Calu3 (cell line): ENCODE results near the gene NFATC1. TPM values are rescaled to one million over a fixed set of nuclear protein-coding genes. Genes with fewer than 3 reads are reported as not detected.

Experiments used
- BruUV-seq: library from RNA; stranded (reverse); fragments of 400-500 nt; replicated peaks from 2 replicates; lab custom pipeline; 2021; lab: Mats Ljungman, UMichigan
- CTCF ChIA-PET: fragments of 300-600 bp; sonication (Branson Sonifier 250); formaldehyde crosslinking; loops from one replicate; lab custom pipeline; 2022; ENCODE audit warnings: antibody characterized with exemption; lab: Charles Lee
- DNase-seq: peaks from one replicate; pipeline ENCODE4 v3.0.0; 2022
- H3K27ac Mint-ChIP-seq: one replicate; pipeline ENCODE4 v1.8.0; 2022; ENCODE audit warnings: mixed read lengths; ENCODE audit not compliant: unreplicated experiment
- H3K27me3 Mint-ChIP-seq: one replicate; pipeline ENCODE4 v1.8.0; 2022; ENCODE audit warnings: mixed read lengths; ENCODE audit not compliant: unreplicated experiment
- H3K36me3 Mint-ChIP-seq: one replicate; pipeline ENCODE4 v1.8.0; 2022; ENCODE audit warnings: mild to moderate bottlenecking, moderate library complexity, mixed read lengths; ENCODE audit not compliant: insufficient read depth, unreplicated experiment
- H3K4me1 Mint-ChIP-seq: one replicate; pipeline ENCODE4 v1.8.0; 2022; ENCODE audit warnings: mild to moderate bottlenecking, low read depth, mixed read lengths; ENCODE audit not compliant: unreplicated experiment
- H3K4me3 Mint-ChIP-seq: one replicate; pipeline ENCODE4 v1.8.0; 2022; ENCODE audit warnings: mild to moderate bottlenecking, low read depth, moderate library complexity, mixed read lengths; ENCODE audit not compliant: unreplicated experiment
- H3K9me3 Mint-ChIP-seq: one replicate; pipeline ENCODE4 v1.8.0; 2022; ENCODE audit warnings: low read depth, mixed read lengths; ENCODE audit not compliant: unreplicated experiment
- CTCF ChIP-seq: fragments of 200-600 bp; IDR thresholded peaks from one replicate; pipeline ENCODE4 v1.8.0; 2022; ENCODE audit warnings: antibody characterized with exemption; ENCODE audit not compliant: unreplicated experiment
- intact Hi-C: fragments of 100-400 bp; cut with micrococcal nuclease; formaldehyde crosslinking; loops from one replicate; pipeline ENCODE4 v1.10.0; 2022; ENCODE audit not compliant: unreplicated experiment
- total RNA-seq: library from RNA; stranded (reverse); gene quantifications from 2 replicates; pipeline ENCODE4 v1.2.3, GENCODE V29; 2022

The NFATC1 gene
- total RNA-seq, 1 experiment from 2014 or later: 5.9 TPM

- DNase-seq: no peak
- Mint-ChIP-seq H3K9me3 (no peaks in the 10 kb centered on the region), H3K4me1 (peaks cover 10% of the 10 kb centered on the region), H3K27ac (no peak overlapping the region), H3K4me3 (no peak overlapping the region), H3K36me3 (peaks cover 14% of the 10 kb centered on the region), H3K27me3 (peaks cover 52% of the 10 kb centered on the region)
- intact Hi-C loops: no loop called here
- CTCF ChIA-PET: no interaction called here
- BruUV-seq: no TSS peak
- no peak for TF ChIP-seq CTCF
Measured at GRCh38 chr18:79387214-79387613, 8.5 kb upstream of the NFATC1 start.

GRCh38 chr18:79387615-79388014 is 8.1 kb upstream of the NFATC1 start:
- peaks cover 11% of the 10 kb centered on the region for H3K36me3 Mint-ChIP-seq
- H3K9me3 Mint-ChIP-seq: no peaks in the 10 kb centered on the region
- intact Hi-C loops: no loop called here
- DNase-seq: no peak
- CTCF ChIA-PET: no interaction called here
- no peak overlapping the region for H3K27ac Mint-ChIP-seq
- H3K27me3 Mint-ChIP-seq: peaks cover 52% of the 10 kb centered on the region
- no peak overlapping the region for H3K4me3 Mint-ChIP-seq
- peaks cover 10% of the 10 kb centered on the region for H3K4me1 Mint-ChIP-seq
- TF ChIP-seq CTCF: no peak
- BruUV-seq: no TSS peak

GRCh38 chr18:79388043-79388442 is 7.7 kb upstream of the NFATC1 start:
- BruUV-seq: no TSS peak
- CTCF ChIA-PET: no interaction called here
- Mint-ChIP-seq H3K27ac (no peak overlapping the region), H3K27me3 (peaks cover 52% of the 10 kb centered on the region), H3K36me3 (peaks cover 7% of the 10 kb centered on the region), H3K9me3 (no peaks in the 10 kb centered on the region), H3K4me1 (peaks cover 10% of the 10 kb centered on the region), H3K4me3 (no peak overlapping the region)
- no peak for DNase-seq
- no peak for TF ChIP-seq CTCF
- intact Hi-C loops: no loop called here

- Mint-ChIP-seq H3K36me3 (peaks cover 6% of the 10 kb centered on the region), H3K4me3 (no peak overlapping the region), H3K4me1 (no peaks in the 10 kb centered on the region), H3K9me3 (no peaks in the 10 kb centered on the region), H3K27me3 (peaks cover 38% of the 10 kb centered on the region), H3K27ac (no peak overlapping the region)
- no peak for DNase-seq
- BruUV-seq: no TSS peak
- CTCF ChIA-PET: no interaction called here
- TF ChIP-seq CTCF: no peak
- intact Hi-C loops: no loop called here
Measured at GRCh38 chr18:79389689-79390088, 6.0 kb upstream of the NFATC1 start.
